A673 (cell line): ENCODE data around the gene EGR4. TPM values are rescaled to one million over a fixed set of nuclear protein-coding genes. Genes with fewer than 3 reads are reported as not detected.

Experiments
- BruUV-seq: library from RNA; stranded (reverse); fragments of 400-500 nt; replicated peaks from 2 replicates; lab custom pipeline; 2021; lab: Mats Ljungman, UMichigan
- CTCF ChIA-PET: fragments of 300-600 bp; sonication (Branson Sonifier 250); formaldehyde crosslinking; loops from one replicate; lab custom pipeline; 2022; ENCODE audit warnings: antibody characterized with exemption; lab: Charles Lee
- POLR2A ChIA-PET: fragments of 300-600 bp; sonication (Branson Sonifier 250); formaldehyde crosslinking; loops from one replicate; lab custom pipeline; 2022; ENCODE audit warnings: antibody characterized with exemption; ENCODE audit not compliant: low non-redundant PET; lab: Charles Lee
- DNase-seq: peaks from one replicate; pipeline ENCODE4 v3.0.0-alpha.2; 2015; ENCODE audit warnings: low spot score
- H3K27ac ChIP-seq: fragments of 200-600 bp; sonication (generic); 2 replicates; pipeline ENCODE4 v1.5.1; 2016; ENCODE audit warnings: mixed run types, low read depth, mild to moderate bottlenecking, mixed read lengths, antibody characterized with exemption, low read length; ENCODE audit not compliant: poor library complexity, severe bottlenecking
- H3K27me3 ChIP-seq: fragments of 200-600 bp; sonication (generic); replicated peaks from 2 replicates; pipeline ENCODE4 v1.6.1; 2017; ENCODE audit warnings: mixed run types, low read depth, mild to moderate bottlenecking, mixed read lengths, antibody characterized with exemption, low read length; ENCODE audit not compliant: insufficient read depth, poor library complexity
- H3K36me3 ChIP-seq: fragments of 200-600 bp; sonication (generic); 2 replicates; pipeline ENCODE4 v1.6.1; 2016; ENCODE audit warnings: mixed run types, mild to moderate bottlenecking, mixed read lengths, antibody characterized with exemption, low read length; ENCODE audit not compliant: insufficient read depth, poor library complexity, severe bottlenecking
- H3K4me1 ChIP-seq: fragments of 200-600 bp; sonication (generic); 2 replicates; pipeline ENCODE4 v1.6.1; 2017; ENCODE audit warnings: mixed run types, mild to moderate bottlenecking, mixed read lengths, antibody characterized with exemption, low read length; ENCODE audit not compliant: insufficient read depth, poor library complexity, severe bottlenecking
- H3K4me3 ChIP-seq: fragments of 200-600 bp; sonication (generic); 2 replicates; pipeline ENCODE4 v1.5.1; 2016; ENCODE audit warnings: low read depth, mixed run types, mild to moderate bottlenecking, mixed read lengths, low read length; ENCODE audit not compliant: poor library complexity, severe bottlenecking
- H3K9me3 ChIP-seq: fragments of 200-600 bp; sonication (generic); 2 replicates; pipeline ENCODE4 v1.6.1; 2016; ENCODE audit warnings: mixed run types, low read depth, mild to moderate bottlenecking, mixed read lengths, antibody characterized with exemption, low read length; ENCODE audit not compliant: poor library complexity, severe bottlenecking
- EZH2 ChIP-seq: fragments of 200-600 bp; sonication (generic); IDR thresholded peaks from 2 replicates; pipeline ENCODE4 v1.6.1; 2017; ENCODE audit warnings: borderline replicate concordance, low read depth, mild to moderate bottlenecking, mixed read lengths, antibody characterized with exemption, low read length; ENCODE audit not compliant: poor library complexity, severe bottlenecking
- intact Hi-C: fragments of 100-400 bp; cut with micrococcal nuclease; formaldehyde crosslinking; loops from one replicate; pipeline ENCODE4 v1.10.0; 2022; ENCODE audit not compliant: unreplicated experiment
- total RNA-seq: library from RNA; stranded (reverse); gene quantifications from 2 replicates; pipeline ENCODE4 v1.2.3, GENCODE V29; 2021
- TF ChIP-seq, protein P1 (sequence below): fragments of 300-800, 200-600 bp; sonication (generic); conservative IDR thresholded peaks from 2 replicates; pipeline ENCODE4 v1.5.1; 2017; ENCODE audit warnings: low read depth, mild to moderate bottlenecking, antibody characterized with exemption, low read length, moderate library complexity, mixed read lengths

The EGR4 gene
- total RNA-seq, 1 experiment from 2014 or later, result 1.9 TPM

DNA sequence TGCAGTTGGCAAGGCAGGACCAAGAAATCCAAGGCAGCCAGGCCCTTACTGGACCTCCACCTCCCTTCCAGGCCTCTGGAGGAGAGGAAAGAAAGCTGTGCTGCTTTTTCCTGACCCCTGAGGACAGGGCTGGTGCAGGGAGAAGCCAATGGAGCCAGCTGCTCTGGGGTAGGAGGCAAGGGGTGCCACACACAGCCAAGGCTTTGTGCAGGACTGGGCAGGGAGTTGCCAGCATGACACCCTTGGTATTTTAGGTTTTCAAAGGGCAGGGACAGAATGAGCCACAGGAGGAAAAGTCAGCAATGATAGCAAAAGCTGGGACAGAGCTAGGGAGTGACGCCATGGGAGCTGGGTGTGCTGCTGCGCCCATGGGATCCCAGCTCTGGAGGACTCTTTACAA, 36.3 kb downstream of the EGR4 start:
- CTCF ChIA-PET, result no interaction called here
- BruUV-seq, result no TSS peak
- Histone ChIP-seq H3K27me3 (no peaks in the 10 kb centered on the region), H3K4me3 (no peak overlapping the region), H3K27ac (no peak overlapping the region), H3K36me3 (peaks cover 32% of the 10 kb centered on the region), H3K9me3 (no peaks in the 10 kb centered on the region), H3K4me1 (no peaks in the 10 kb centered on the region)
- POLR2A ChIA-PET, result no interaction called here
- intact Hi-C loops, result no loop called here
- no peak for DNase-seq
- no peak for TF ChIP-seq EZH2
- TF ChIP-seq, protein P1, sequence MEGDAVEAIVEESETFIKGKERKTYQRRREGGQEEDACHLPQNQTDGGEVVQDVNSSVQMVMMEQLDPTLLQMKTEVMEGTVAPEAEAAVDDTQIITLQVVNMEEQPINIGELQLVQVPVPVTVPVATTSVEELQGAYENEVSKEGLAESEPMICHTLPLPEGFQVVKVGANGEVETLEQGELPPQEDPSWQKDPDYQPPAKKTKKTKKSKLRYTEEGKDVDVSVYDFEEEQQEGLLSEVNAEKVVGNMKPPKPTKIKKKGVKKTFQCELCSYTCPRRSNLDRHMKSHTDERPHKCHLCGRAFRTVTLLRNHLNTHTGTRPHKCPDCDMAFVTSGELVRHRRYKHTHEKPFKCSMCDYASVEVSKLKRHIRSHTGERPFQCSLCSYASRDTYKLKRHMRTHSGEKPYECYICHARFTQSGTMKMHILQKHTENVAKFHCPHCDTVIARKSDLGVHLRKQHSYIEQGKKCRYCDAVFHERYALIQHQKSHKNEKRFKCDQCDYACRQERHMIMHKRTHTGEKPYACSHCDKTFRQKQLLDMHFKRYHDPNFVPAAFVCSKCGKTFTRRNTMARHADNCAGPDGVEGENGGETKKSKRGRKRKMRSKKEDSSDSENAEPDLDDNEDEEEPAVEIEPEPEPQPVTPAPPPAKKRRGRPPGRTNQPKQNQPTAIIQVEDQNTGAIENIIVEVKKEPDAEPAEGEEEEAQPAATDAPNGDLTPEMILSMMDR, result no peak

DNA sequence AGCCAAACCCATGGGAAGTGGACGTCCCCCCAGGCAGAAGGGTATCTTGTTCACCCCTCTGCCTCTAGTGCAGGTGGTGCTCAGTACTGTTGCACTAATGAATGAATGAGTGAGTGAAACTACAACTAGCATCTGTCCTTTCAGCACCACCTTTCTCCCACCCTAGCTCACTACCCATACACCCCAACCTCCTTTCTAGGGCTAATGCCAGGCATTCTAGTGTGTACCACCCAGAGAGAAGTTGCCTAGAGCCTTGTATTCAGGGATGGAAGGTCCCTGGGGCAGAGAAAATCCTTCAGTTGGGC, 36.8 kb downstream of the EGR4 start:
- no peaks in the 10 kb centered on the region for H3K4me1 ChIP-seq
- TF ChIP-seq, protein P1, result no peak
- TF ChIP-seq EZH2, result no peak
- H3K4me3 ChIP-seq, result no peak overlapping the region
- H3K9me3 ChIP-seq, result no peaks in the 10 kb centered on the region
- ChIA-PET CTCF (no interaction called here), POLR2A (no interaction called here)
- no peak for DNase-seq
- no peak overlapping the region for H3K27ac ChIP-seq
- peaks cover 33% of the 10 kb centered on the region for H3K36me3 ChIP-seq
- intact Hi-C loops, result no loop called here
- no peaks in the 10 kb centered on the region for H3K27me3 ChIP-seq
- no TSS peak for BruUV-seq

DNA sequence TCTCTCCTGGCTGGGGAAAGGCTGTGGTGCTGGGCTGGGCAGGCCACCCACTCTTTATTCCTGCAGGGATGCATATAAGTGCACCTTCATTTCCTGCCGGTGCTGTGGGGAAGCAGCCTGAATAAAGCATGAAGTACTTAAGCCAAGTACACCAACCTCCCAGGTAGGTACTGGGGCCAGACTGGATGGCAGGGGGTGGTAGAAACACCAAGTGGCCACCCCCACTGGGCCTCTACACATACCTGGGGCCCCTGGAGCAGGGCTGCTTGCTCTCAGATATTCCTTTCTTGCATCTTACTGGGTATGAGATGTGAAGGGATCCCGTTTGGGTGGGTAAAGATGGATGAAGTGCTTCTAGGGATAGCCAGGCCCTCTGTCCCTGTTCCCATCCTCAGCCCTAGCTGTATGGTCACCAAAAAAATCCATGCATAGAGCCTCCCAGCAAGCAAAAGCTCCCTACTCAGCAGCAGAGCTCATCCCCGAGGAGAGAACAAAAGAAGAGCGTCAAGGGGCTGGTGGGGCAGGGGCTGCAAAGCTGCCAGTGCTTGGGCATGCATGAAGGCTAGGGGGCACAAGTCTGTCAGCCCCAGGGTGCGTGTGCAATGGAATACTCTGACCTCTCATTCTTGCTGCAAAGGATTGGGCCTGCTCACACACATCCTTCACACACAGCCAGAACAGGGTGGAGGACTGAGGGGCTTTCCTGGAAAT, 37.3 kb downstream of the EGR4 start:
- intact Hi-C loops, result no loop called here
- BruUV-seq, result no TSS peak
- Histone ChIP-seq H3K27ac (no peak overlapping the region), H3K4me1 (no peaks in the 10 kb centered on the region), H3K27me3 (no peaks in the 10 kb centered on the region), H3K36me3 (peaks cover 38% of the 10 kb centered on the region), H3K9me3 (no peaks in the 10 kb centered on the region), H3K4me3 (no peak overlapping the region)
- ChIA-PET CTCF (no interaction called here), POLR2A (no interaction called here)
- no peak for DNase-seq
- no peak for TF ChIP-seq EZH2
- TF ChIP-seq, protein P1, result no peak
